Ramos (cell line): Measurements from ENCODE around the gene PALM.
"Not testable (repeated sequence)": the region's sequence is repeated elsewhere in the genome, so short reads cannot be mapped to it uniquely, and the experiment has no call there.

ENCODE experiments used
- in situ Hi-C: fragments of 300-500 bp; cut with MboI; formaldehyde crosslinking; loops from one replicate; pipeline ENCODE4 v1.14.3; 2022; ENCODE audit warnings: low sequenced_read_pairs; ENCODE audit not compliant: unreplicated experiment

The PALM gene

DNA sequence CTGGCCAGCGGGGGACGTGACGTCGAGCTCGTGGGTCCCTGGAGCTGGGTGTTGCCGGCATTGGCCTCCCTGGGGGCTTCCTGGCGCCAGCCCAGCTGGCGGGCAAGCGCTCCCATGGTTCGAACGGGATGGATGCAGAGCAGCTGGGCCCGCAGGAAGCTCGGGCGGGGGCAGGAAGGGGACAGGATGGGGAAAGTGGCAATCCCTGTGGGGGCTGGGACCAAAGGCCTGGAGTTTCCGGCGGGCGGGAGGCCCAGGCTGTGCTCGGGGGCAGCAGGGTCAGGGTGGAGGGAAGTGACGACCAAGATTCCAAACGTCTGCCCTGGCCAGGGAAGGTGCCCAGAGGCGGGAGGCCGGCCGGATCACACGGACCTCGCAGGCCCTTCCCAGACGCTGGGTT is 19.3 kb downstream of the PALM start:
- in situ Hi-C loops: no loop called here

DNA sequence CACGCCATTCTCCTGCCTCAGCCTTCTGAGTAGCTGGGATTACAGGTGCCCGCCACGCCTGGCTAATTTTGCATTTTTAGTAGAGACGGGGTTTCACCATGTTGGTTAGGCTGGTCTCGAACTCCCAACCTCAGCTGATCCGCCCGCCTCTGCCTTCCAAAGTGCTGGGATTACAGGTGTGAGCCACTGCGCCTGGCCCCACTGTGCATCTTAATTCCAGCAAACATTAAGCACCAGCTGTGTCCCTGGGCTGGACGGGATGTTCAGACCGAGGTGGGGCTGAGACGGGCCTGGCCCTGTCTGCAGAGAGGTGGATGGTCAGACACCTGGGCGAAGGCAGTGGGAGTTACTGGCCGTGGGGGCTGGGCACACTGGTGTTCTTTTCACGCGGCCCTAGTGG is 20.8 kb downstream of the PALM start:
- in situ Hi-C loops: not testable (repeated sequence)

DNA sequence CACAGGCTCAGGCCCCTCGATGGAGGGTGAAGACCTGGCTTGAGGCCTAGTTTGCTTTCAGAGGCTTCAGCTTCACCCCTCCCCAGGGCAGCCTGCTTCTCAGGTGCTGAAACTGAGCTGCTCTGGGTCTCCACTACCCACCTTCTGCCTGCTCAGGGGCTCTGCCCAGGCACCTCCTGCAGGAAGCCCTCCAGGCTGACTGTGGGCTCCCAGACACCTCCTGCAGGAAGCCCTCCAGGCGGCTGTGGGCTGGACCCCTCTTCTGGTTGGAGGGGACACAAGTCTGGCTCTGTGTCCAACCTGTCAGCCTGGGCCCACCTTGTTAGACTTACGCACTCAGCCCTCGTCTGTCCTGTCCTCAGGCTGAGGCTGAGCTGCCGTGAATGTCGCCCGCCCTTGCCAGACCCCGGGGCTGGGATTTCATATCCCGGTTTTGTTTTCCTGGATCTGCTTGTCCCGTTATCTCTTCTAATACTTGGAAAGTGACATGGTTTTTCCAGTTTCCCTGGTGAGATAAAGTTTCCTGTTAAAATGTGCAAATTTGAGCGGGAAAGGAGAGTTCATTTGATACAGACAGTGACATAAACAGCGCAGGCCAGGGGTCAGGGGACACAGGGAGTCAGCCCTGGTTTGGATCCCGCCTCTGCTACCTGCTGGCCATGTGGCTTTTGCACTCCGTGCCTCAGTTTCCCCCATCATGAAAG is 21.4 kb downstream of the PALM start:
- in situ Hi-C loops: loop anchor here (5.0 to 10.0 kb wide), 2 partner anchors 63 to 145 kb away; partner anchors contain the start of gene HCN2

DNA sequence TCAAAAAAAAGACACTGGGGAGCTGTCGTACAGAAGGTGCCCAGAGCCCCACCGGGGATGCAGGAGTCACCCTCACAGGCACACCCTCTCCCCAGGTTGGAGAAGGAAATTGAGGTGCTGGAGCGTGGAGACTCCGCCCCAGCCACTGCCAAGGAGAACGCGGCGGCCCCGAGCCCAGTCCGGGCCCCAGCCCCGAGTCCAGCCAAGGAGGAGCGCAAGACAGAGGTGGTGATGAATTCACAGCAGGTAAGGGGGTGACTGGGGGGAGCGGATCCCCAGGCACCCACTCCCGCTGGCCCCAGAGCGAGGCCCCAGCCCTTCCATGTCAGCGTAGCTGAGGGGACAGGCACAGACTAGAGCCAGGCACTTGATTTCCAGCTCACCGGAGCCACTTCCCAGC is 22.3 kb downstream of the PALM start:
- in situ Hi-C loops: loop anchor here (5.0 to 10.0 kb wide), 2 partner anchors 64 to 146 kb away; partner anchors contain the start of gene HCN2

DNA sequence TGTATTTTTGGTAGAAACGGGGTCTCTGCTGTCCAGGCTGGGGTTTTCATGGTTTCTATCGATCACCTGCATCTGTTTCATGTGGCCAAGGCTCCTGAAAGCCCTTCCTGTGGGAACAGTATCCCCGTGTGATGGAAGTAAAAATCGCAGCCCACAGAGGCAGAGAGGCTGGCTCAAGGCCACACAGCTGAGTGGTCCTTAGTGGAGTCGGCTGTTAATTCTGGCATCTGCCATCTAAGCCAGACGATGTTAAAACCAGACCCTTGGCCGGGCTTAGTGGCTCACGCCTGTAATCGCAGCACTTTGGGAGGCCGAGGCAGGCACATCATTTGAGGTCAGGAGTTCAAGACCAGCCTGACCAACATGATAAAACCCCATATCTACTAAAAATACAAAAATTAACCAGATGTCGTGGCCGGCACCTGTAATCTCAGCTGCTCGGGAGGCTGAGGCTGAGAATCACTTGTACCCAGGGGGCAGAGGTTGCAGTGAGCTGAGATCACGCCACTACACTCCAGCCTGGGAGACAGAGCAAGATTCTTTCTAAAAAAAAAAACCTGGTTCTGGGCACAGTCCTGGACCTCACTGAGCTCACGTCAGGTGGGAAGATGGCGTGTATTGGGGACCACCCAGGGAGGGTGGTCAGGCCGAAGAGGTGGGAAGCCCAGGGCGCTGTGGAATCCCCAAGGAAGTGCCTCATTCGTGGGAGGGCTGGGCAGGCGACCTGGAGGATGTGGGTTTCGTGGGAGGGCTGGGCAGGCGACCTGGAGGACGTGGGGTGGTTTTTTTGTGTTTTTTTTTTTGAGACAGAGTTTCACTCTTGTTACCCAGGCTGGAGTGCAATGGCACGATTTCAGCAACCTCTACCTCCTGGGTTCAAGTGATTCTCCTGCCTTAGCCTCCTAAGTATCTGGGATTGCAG is 23.7 kb downstream of the PALM start:
- in situ Hi-C loops: loop anchor here (5.0 to 10.0 kb wide), 2 partner anchors 65 to 148 kb away; partner anchors contain the start of gene HCN2

DNA sequence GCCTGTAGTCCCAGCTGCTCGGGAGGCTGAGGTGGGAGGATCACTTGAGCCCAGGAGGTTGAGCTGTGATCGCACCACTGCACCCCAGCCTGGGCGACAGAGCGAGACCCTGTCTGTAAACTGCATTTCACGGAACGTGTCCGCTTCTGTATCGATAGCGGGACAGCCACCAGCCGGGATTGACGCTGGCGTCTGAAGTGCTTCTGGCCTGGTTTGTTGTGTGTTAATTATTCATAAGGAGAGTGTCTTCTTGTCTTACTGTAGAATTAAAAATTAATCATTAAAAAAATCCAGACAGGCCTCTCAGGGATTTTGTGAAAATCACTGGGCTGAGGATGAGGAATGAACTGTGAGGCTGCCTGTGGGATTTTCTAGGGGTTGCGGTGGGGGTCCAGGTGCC is 26.0 kb downstream of the PALM start:
- in situ Hi-C loops: loop anchor here (5.0 to 10.0 kb wide), 2 partner anchors 67 to 150 kb away; partner anchors contain the start of gene HCN2

DNA sequence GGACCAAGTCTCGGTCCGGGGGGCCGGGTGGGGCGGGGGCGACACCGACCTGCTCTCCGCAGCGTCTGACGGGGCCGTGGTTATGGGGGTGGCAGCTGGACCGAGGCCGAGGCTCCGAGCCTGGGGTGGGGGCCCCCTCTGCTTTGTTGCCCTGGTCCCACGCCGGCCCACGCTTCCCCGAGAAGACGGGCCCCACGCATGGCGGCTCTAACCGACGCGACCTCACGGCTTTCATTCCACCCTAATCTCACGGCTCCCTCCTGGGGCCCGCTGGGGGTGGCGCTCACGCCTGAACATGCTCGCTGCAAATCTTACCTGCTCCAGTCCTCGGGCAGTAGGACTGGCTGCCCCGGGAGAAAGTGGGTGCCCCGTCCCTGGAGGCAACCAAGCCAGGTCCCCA is 27.4 kb downstream of the PALM start:
- in situ Hi-C loops: loop anchor here (10.0 kb wide), 1 partner anchor 151 kb away; the partner anchor contains the start of gene HCN2

DNA sequence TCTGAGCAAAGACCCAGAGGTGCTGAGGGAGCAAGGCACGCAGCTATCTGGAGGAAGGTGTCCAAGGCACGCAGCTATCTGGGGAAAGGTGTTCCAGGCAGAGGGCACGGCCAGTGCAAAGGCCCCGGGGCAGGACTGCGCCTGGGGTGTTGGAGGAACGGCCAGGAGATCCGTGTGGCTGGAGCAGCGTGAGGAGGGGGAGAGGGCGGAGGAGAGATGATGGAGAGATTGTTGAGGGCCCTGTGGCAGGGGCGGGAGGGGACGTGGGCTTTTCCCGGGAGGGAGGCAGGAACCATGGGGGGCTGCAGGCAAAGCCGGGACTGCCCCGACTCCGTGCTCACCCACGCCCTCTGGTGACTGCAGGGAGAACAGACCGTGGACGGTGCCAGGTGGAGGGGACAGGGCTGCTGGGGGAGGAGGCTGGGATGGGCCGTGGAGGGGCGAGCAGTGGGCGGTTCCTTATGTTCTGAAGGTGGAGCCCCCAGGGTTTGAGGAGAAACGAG is 28.9 kb downstream of the PALM start:
- in situ Hi-C loops: loop anchor here (10.0 kb wide), 1 partner anchor 153 kb away; the partner anchor contains the start of gene HCN2

DNA sequence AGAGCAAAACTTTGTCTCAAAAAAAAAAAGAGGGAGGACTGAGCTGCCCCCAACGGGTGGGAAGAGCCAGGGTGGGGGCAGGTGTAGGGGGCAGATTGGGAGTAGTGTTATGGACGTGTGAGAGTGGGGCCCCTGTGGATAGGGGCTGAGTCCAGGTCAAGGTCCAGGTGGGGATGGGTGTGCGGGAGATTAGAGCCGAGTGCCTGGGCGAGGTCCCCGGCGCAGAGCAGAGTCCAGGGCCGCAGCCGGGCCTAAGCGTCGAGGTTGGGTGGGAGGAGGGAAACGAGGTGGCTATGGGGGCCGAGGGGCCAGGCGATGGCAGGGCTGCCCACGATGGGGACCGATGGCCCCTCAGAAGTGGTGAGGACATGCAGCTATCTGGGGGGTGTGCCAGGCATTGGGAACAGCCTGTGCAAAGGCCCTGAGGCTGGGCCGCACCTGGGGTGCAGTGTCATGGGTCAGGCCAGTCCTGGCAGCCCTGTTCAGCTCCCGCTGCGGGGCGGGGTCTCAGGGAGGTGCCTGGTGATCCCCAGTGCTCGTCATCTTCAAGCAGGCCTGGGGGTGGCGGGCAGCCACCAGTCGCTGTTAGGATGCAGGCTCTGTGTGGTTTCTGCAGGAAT is 29.9 kb downstream of the PALM start:
- in situ Hi-C loops: loop anchor here (10.0 kb wide), 1 partner anchor 154 kb away; the partner anchor contains the start of gene HCN2

DNA sequence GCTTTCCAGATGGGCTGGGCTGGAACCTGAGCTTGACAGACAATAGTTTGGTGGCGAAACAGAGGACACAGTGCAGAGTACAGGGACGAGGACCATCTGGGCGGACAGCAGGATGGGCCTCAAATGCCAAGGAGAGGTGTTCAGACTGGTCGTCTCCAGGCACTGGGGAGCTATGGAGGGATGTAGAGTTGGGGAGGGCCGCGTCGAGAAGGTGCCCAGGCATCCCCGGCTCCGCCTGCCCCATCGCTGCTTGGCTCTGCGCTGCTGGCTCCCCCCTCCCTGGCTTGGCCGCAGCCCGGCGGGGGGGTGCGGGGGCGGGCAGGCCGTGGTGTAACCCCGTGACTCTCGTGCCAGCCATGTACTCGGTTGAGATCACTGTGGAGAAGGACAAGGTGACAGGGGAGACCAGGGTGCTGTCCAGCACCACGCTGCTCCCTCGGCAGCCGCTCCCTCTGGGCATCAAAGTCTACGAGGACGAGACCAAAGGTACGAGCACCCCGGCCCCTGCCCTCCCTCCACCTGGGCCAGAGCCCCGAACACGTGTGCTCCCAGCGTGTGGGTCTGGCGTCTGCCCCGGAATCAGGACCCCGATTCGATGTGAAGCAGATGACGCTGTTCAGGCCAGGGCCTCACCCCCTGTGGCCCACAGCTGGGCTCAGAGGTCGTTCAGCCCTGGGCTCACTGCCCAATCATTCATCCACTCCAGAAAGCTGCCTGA is 31.4 kb downstream of the PALM start:
- in situ Hi-C loops: loop anchor here (10.0 kb wide), 1 partner anchor 155 kb away; the partner anchor contains the start of gene HCN2

DNA sequence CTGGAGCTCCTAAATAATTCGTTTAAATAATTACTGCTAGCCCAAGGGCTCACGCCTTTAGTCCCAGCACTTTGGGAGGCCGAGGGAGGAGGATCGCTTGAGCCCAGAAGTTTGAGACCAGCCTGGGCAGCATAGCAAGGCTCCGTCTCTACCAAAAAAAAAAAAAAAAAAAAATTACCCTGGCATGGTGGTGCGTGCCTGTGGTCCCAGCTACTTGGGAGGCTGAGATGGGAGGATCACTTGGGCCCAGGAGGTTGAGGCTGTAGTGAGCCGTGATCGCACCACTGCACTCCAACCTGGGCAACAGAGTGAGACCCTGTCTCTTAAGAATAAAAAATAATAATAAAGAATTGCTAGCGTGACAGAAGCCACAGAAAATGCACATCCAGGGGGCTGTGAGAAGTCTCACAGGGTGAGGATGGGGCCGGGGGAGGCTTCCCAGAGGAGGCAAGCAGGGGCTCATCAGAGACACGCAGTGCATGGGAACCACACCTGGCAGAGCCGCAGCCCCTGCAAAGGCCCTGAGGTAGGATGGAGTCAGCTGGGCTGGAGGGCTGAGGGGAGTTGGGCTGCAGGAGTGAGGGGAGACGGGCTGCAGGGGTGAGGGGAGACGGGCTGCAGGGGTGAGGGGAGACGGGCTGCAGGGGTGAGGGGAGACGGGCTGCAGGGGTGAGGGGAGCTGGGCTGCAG is 32.2 kb downstream of the PALM start:
- in situ Hi-C loops: not testable (repeated sequence)

DNA sequence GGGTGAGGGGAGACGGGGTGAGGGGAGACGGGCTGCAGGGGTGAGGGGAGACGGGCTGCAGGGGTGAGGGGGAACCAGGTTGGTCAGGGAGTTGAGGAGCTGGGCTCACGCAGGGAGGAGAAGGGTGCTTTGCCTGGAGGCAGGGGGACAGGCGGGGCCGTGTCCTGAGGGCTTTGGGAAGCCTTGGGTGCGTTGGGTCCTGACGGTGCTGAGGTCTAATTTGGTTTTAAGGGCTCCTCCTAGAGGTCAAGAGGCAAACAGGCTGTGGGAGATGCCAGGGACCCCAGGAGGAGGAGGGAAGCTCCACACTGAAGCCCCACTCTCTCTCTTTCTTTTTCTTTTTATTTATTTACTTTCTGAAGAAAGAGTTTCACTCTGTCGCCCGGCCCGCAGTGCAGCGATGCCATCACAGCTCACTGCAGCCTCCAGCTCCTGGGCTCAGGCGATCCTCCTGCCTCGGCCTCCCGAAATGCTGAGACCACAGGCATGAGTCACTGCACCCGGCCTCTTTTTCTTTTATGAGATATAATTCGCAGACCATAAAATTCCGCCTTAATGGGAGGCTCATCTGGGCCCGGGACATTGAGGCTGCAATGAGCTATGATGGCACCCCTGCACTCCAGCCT is 32.9 kb downstream of the PALM start:
- in situ Hi-C loops: no loop called here

DNA sequence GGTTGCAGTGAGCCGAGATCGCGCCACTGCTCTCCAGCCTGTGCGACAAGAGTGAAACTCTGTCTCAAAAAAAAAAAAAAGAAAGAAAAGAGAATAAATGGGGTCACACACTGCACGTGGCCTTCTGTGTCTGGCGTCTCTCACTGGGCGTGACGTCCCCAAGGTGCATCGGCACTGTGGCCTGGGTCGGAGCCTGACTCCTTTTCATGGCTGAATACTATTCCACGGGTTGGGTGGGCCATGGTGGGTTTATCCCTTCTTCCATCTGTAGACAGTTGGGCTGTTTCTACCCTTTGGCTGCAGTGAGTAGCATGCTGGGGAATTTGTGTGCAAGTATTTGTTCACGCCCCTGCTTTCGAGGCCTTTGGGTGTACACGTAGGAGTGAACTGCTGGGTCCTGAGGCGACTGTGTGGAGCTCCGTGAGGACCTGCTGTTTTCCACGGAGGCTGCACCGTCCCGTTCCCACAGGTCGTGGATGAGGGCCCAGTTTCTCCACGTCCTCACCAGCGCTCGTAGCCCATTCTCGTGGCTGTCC is 33.9 kb downstream of the PALM start:
- in situ Hi-C loops: no loop called here

DNA sequence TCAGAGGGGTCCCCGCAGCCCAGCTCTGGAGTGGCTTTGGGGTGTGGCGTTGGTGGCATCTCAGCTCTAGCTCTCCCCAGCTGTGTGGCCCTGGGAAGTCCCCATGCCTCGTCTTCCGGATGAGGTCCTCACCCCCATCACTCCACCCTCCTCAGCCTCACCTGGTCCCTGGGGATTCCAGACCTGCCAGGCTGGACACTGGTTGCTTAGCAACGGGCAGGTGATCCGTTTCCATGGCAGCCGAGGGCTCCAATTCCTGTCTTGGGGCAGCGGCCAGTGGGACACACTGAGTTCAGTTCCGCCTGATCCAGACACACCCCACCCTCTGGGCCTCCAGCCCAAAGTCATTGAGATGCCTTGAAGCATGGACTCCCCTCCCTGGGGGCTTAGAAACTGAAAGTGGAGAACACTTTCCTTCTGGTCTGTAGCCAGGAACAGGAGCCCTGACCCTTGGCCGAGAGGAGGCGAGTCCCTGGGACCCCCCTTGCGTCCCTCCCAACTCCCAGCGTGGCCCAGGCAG is 34.5 kb downstream of the PALM start:
- in situ Hi-C loops: no loop called here

DNA sequence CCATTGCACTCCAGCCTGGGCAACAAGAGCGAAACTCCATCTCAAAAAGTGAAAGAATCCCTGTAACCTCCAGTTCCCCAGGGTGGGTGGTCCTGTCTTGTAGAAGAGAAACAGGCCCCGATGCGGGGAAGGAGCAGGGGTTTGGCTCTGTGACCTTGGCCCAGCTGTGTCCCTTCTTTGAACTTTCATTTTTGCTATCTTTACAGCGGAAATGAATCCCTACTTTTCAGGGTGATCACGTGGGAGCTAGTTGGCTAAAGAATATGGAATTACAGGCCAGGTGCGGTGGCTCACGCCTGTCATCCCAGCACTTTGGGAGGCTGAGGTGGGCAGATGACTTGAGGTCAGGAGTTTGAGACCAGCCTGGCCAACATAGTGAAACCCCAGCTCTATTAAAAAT is 36.4 kb downstream of the PALM start:
- in situ Hi-C loops: not testable (repeated sequence)

DNA sequence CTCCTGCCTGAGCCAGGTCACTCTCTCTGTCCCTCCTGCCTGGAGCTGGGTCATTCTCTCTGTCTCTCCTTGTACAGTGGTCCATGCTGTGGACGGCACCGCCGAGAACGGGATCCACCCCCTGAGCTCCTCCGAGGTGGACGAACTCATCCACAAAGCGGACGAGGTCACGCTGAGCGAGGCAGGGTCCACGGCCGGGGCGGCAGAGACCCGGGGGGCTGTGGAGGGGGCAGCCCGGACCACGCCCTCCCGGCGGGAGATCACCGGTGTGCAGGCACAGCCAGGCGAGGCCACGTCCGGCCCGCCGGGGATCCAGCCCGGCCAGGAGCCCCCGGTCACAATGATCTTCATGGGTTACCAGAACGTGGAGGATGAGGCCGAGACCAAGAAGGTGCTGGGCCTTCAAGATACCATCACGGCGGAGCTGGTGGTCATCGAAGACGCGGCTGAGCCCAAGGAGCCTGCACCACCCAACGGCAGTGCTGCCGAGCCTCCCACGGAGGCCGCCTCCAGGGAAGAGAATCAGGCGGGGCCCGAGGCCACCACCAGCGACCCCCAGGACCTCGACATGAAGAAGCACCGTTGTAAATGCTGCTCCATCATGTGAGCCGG is 37.6 kb downstream of the PALM start:
- in situ Hi-C loops: no loop called here

DNA sequence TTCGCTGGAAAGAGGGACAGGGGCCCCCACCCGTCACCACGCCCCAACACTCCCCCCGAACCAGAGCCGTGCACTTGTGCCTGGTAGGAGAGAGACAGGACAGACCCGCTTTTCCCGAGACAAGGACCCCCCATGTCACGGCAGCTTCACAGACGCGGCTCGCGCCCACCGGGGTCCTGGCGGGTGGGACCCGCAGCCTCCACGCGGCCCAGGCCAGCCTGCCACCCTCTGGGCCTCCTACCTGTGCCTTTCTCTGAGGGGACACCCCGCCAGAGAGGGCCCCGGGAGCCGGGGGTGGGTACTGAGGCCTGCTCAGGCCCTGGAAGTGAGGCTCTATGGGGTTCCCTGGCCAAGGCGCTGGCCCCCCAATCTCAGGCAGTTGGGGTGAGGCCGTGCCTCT is 38.2 kb downstream of the PALM start:
- in situ Hi-C loops: no loop called here
